ENCODE measurements around the gene NDUFB8.

Gene NDUFB8

DNA sequence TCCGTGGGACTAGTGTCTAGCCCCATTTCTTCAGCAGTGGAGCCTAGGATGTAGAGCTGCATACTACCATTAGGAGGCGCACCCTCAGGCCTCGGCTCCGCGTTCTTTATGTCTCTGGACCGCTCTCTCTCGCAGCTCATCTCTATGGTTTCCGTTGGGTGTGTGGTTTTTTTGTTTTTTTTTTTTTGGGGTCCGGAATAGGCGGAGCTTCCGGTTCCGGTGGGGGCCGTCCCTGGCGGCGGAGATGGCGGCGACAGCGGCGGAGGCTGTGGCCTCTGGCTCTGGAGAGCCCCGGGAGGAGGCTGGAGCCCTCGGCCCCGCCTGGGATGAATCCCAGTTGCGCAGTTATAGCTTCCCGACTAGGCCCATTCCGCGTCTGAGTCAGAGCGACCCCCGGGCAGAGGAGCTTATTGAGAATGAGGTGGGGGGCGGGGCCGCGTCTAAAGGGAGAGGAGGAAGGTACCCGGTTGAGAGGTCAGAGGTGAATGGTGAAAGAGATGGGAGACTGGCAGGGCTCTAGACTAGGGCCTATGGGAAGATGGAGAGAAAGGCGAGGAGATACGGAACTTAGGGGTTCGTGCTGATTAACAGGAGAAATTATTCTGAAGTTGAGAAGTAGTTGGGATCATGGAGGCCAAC, 6.2 kb upstream of the NDUFB8 start, which contains the start of gene HIF1AN:
Gene HIF1AN (plus strand): TSS at position 229 of the 639 bp plus-strand sequence. CDS start 16 bp downstream, at position 245.
- TF ChIP-seq, protein P1, sequence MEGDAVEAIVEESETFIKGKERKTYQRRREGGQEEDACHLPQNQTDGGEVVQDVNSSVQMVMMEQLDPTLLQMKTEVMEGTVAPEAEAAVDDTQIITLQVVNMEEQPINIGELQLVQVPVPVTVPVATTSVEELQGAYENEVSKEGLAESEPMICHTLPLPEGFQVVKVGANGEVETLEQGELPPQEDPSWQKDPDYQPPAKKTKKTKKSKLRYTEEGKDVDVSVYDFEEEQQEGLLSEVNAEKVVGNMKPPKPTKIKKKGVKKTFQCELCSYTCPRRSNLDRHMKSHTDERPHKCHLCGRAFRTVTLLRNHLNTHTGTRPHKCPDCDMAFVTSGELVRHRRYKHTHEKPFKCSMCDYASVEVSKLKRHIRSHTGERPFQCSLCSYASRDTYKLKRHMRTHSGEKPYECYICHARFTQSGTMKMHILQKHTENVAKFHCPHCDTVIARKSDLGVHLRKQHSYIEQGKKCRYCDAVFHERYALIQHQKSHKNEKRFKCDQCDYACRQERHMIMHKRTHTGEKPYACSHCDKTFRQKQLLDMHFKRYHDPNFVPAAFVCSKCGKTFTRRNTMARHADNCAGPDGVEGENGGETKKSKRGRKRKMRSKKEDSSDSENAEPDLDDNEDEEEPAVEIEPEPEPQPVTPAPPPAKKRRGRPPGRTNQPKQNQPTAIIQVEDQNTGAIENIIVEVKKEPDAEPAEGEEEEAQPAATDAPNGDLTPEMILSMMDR (IDR thresholded peaks at IDR 0.05; ENCODE audit: borderline replicate concordance, insufficient read depth, low read depth, low read length): peak; percentile 90
- peak within 1 kb of the TSS; percentile 55 for H3K4me3 ChIP-seq (ENCODE audit: low read depth, low read length)

DNA sequence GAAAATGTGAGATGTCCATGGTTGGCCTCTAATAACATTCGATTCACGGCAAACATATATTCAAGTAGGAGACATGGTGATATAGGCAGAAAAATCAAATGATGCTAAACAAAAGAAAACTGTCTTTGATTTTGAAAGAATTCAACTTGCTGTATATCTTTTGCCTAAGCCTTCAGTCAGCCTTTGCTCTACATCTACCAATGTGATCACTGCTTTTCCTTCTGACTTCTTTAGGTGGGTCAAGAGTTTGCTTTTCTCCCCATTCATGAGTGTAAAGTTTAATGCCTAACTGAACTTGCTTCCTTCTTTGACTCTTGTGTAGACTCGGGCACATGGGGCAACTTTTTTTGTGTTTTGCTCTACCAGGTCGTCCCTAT, 5.7 kb upstream of the NDUFB8 start:
- peak overlapping the region; percentile 55 for H3K4me3 ChIP-seq (ENCODE audit: low read depth, low read length)
- TF ChIP-seq, protein P1 (IDR thresholded peaks at IDR 0.05; ENCODE audit: borderline replicate concordance, insufficient read depth, low read depth, low read length): no peak

DNA sequence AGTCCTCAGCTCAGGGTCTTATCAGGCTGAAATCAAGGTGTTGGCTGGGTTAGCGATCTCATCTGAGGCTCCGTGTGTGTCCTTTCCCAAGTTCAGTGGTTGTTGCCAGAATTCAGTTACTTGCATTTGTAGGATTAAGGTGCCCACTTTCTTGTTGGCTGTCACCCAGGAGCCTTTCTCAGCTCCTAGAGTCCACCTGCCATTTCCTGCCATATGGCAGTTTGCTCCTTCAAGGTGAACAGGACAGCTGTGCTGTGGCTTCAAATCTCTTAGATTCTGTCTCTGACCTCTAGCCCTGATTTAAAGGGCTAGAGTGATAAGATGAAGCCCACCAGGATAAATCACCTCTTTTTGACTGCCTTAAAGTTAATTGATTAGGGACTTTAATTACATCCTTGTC, 5.1 kb upstream of the NDUFB8 start:
- TF ChIP-seq, protein P1 (IDR thresholded peaks at IDR 0.05; ENCODE audit: borderline replicate concordance, insufficient read depth, low read depth, low read length): no peak
- H3K4me3 ChIP-seq (ENCODE audit: low read depth, low read length): no peak overlapping the region

DNA sequence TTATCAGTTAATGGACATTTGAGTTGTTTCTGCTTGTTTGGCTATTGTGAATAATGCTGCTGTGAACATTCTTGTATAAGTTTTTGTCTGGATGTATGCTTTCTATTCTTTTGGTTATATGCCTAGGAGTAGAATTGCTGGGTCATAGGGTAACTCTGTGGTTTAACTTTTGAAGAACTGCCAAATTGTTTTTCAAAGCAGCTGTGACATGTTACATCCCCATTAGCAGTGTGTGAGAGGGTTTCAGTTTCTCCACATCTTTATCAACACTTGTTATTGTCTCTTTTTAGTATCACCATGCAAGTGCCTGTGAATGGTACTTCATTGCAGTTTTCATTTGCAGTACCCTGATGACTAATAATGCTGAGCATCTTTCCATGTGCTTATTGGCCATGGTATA, 2.1 kb upstream of the NDUFB8 start:
- TF ChIP-seq, protein P1 (IDR thresholded peaks at IDR 0.05; ENCODE audit: borderline replicate concordance, insufficient read depth, low read depth, low read length): no peak
- H3K4me3 ChIP-seq (ENCODE audit: low read depth, low read length): no peak overlapping the region

DNA sequence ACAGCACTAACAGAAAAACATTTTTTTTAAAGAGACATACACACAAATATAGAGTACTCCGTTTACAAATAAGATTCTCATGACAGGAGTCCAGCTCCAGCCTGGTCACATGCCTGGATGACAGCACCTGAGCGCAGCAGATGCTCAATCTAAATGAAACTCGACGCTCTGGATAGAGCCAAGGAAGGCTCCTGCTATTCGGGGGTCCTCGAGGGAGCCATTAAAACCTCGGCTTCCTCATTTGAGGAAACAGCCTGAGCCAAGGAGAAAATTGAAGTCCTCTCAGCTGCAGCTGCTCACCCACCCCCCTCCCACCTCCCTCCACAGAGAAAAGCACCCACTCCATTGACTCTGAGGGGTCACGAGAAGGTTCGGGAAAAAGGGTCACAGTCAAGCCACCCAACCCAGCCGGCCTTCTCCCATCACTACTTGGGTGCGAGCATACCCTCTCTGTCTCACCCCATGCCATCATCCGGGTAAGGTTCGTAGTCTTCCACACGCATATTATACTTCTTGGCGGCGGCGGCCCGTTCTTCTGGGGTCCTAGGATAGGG, 673 bp downstream of the NDUFB8 start:
- H3K4me3 ChIP-seq (ENCODE audit: low read depth, low read length): peak overlapping the region; percentile 97
- TF ChIP-seq, protein P1 (IDR thresholded peaks at IDR 0.05; ENCODE audit: borderline replicate concordance, insufficient read depth, low read depth, low read length): no peak

DNA sequence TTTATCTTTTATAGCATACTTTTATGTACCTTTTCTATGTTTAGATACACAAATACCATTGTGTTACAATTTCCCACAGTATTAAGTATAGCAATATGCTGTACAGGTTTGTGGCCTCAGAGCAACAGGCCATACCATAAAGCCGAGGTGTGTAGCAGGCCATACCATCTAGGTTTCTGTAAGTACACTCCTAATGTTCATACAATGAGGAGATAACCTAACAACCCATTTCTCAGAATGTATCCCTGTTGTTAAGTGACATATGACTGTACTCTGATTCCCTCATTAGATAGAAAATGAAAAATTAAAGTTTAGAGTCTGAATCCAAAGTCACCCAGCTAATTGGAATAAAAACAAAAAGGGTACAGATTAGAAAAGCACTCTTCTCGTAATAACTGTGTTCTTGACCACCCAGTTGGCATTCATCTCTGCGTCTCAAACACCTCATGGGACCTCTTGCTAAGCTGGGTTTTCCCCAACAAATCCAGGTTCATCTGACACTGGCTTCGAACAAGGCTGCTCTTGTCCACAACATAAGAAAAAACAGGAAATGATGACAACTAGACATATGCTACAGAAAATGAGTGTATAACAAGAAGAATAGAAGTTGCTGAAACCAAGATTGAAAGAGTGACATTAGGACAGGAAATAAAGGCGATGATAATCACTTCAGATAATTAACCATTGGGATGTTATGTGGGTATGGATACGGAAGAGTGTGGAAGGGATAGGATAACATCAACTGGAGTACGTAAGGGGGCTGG, 1.4 kb downstream of the NDUFB8 start:
- TF ChIP-seq, protein P1 (IDR thresholded peaks at IDR 0.05; ENCODE audit: borderline replicate concordance, insufficient read depth, low read depth, low read length): no peak
- H3K4me3 ChIP-seq (ENCODE audit: low read depth, low read length): peak overlapping the region; percentile 97
